B cell (primary cell): ENCODE results near the gene SOAT2.

Experiments used
- CTCF ChIP-seq: fragments of 200-600 bp; IDR thresholded peaks from one replicate; pipeline ENCODE4 v1.8.0; 2022; ENCODE audit warnings: antibody characterized with exemption, mild to moderate bottlenecking
- EZH2 ChIP-seq: IDR thresholded peaks from 2 replicates; pipeline ENCODE4 v1.6.1; 2012; ENCODE audit warnings: borderline replicate concordance, low read depth, mild to moderate bottlenecking, moderate library complexity, low read length; ENCODE audit not compliant: insufficient read depth, poor library complexity, severe bottlenecking

GRCh38 chr12:53105712-53106439 is 2.6 kb downstream of the SOAT2 start:
- TF ChIP-seq EZH2, result no peak
- TF ChIP-seq CTCF, result no peak
